ENCODE results near the gene GPATCH8. TPM values are rescaled to one million over a fixed set of nuclear protein-coding genes. Genes with fewer than 3 reads are reported as not detected.

GPATCH8 gene
- total RNA-seq, 4 donors from 2014 or later: 14.5 to 53.1 (median 31.2) TPM

DNA sequence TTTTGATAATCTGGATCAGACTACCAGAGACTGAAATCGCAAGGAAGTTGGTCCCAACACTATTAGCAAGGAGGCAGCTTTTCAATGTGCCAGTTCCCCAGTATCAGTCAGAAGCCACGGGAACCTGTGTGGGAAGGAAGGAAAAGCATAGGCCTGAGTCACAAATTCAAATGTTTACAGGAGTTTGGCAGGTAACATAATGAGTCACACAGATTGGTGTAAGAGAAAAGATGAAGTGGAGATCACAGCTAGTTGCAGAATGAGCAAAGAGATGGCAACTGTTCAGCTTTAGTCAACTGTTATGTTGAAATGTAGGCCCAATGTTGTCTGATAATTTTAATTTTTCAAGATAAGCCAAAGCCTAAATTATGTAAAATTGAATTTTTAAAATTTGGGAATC is 85.7 kb downstream of the GPATCH8 start:
- no peaks in the 10 kb centered on the region for H3K9me3 ChIP-seq
- H3K4me3 ChIP-seq: no peak overlapping the region
- WGBS, 2 donors (ENCODE audit: low coverage in 1 of 2): 78% methylated on average over 2 of the region's 2 CpGs; no CpG with 5 or more reads in 1 of the 2 donors
- intact Hi-C loops (cut with DNase I; ENCODE audit: low total_unique reads): no loop called here
- no peak for TF ChIP-seq POLR2AphosphoS5 (IDR thresholded peaks at IDR 0.05)
- peaks cover 0 to 33% (median 7%) of the 10 kb centered on the region in 4 donors for H3K36me3 ChIP-seq
- no peaks in the 10 kb centered on the region for H3K27me3 ChIP-seq
- no peaks in the 10 kb centered on the region for H3K4me1 ChIP-seq
- in situ Hi-C loops (cut with MboI; ENCODE audit: low pct_ligation_motif_present in 1 of 4, low pct_unique_long_range_greater_than_20kb in 1 of 4, low sequenced_read_pairs in 3 of 4): no loop called here
- DNase-seq: no peak
- H3K27ac ChIP-seq: no peak overlapping the region

DNA sequence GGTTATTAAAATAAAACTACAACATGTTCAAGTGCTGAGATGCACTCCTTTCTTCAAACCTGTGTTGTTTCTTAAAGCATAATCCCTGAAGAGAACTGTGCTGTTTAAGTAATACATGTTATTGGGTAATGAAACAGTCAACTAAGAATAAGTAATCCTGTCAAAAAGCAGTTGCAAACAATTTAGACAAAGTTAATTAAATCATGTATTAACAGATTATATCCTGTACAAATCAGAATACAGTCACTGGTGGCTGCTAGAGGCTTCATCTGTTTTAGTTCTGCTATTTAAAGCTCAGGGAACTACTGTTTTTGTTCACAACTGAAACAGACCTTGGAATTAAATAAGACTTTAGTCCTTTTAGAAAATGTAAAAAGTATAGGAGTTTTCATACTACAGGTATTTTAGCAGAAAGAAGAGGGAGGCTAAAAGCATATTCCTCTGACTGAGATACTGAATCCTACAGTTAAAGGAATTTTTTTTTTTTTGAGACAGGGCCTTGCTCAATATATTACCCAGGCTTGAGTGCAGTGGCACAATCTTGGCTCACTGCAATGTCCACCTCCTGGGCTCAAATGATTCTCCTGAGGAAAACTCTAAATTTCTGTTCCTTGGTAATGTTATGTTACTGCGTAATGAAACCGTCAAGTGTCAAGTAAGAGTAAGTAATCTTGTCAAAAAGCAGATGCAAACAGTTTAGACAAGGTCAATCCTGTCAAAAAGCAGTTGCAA is 86.5 kb downstream of the GPATCH8 start:
- Histone ChIP-seq H3K36me3 (peaks cover 0 to 32% (median 6%) of the 10 kb centered on the region in 4 donors), H3K4me3 (no peak overlapping the region), H3K27me3 (no peaks in the 10 kb centered on the region), H3K9me3 (no peaks in the 10 kb centered on the region), H3K4me1 (no peaks in the 10 kb centered on the region), H3K27ac (no peak overlapping the region)
- in situ Hi-C loops (cut with MboI; ENCODE audit: low pct_ligation_motif_present in 1 of 4, low pct_unique_long_range_greater_than_20kb in 1 of 4, low sequenced_read_pairs in 3 of 4) (no loop called here), intact Hi-C loops (cut with DNase I; ENCODE audit: low total_unique reads) (no loop called here)
- DNase-seq: no peak
- TF ChIP-seq, protein P1, sequence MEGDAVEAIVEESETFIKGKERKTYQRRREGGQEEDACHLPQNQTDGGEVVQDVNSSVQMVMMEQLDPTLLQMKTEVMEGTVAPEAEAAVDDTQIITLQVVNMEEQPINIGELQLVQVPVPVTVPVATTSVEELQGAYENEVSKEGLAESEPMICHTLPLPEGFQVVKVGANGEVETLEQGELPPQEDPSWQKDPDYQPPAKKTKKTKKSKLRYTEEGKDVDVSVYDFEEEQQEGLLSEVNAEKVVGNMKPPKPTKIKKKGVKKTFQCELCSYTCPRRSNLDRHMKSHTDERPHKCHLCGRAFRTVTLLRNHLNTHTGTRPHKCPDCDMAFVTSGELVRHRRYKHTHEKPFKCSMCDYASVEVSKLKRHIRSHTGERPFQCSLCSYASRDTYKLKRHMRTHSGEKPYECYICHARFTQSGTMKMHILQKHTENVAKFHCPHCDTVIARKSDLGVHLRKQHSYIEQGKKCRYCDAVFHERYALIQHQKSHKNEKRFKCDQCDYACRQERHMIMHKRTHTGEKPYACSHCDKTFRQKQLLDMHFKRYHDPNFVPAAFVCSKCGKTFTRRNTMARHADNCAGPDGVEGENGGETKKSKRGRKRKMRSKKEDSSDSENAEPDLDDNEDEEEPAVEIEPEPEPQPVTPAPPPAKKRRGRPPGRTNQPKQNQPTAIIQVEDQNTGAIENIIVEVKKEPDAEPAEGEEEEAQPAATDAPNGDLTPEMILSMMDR (IDR thresholded peaks at IDR 0.05): no peak
- no peak for TF ChIP-seq POLR2A (IDR thresholded peaks at IDR 0.05)
- no peak for TF ChIP-seq EP300 (IDR thresholded peaks at IDR 0.05; ENCODE audit: low read depth)
- no peak for TF ChIP-seq POLR2AphosphoS5 (IDR thresholded peaks at IDR 0.05)
- WGBS, 2 donors (ENCODE audit: low coverage in 1 of 2): 88 to 100% methylated on average over 2 of the region's 2 CpGs

DNA sequence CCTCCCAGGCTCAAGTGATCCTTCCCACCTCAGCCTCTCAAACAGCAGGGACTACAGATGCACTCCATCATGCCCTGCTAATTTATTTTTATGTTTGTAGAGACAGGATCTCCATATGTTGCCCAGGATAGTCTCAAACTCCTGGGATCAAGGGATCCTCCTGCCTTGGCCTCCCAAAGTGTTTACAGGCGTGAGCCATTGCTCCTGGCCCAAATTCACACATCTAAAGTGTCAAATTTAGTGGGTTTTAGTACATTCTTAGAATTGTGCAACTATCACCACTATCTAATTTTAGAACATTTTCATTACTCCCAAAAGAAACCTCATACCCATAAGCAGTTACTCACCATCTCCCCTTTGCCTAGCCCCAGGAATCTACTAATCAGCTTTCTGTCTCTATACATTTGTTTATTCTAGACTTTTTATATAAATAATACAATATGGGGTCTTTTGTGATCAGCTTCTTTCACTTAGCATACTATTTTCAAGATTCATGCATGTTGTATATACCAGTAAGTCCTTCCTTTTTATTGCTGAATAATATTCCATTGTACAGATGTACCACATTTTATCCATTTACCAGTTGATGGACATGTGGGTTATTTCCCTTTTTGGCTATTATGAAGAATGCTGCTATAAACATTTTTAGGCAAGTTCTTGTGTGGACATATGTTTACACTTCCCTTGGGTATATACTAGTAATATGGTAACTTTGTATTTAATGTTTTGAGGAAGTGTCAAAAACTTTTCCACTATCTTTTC is 88.6 kb downstream of the GPATCH8 start:
- in situ Hi-C loops (cut with MboI; ENCODE audit: low pct_ligation_motif_present in 1 of 4, low pct_unique_long_range_greater_than_20kb in 1 of 4, low sequenced_read_pairs in 3 of 4): no loop called here
- TF ChIP-seq, protein P1 (IDR thresholded peaks at IDR 0.05): no peak
- no peak for TF ChIP-seq POLR2A (IDR thresholded peaks at IDR 0.05)
- TF ChIP-seq POLR2AphosphoS5 (IDR thresholded peaks at IDR 0.05): no peak
- TF ChIP-seq EP300 (IDR thresholded peaks at IDR 0.05; ENCODE audit: low read depth): no peak
- DNase-seq: no peak
- 100% methylated on average over 1 of the region's 1 CpG for WGBS, 2 donors (ENCODE audit: low coverage in 1 of 2)
- no peak overlapping the region for H3K4me3 ChIP-seq
- H3K36me3 ChIP-seq: peaks cover 0 to 27% (median 4%) of the 10 kb centered on the region in 4 donors
- intact Hi-C loops (cut with DNase I; ENCODE audit: low total_unique reads): no loop called here
- no peaks in the 10 kb centered on the region for H3K9me3 ChIP-seq
- no peak overlapping the region for H3K27ac ChIP-seq
- H3K27me3 ChIP-seq: no peaks in the 10 kb centered on the region
- no peaks in the 10 kb centered on the region for H3K4me1 ChIP-seq

DNA sequence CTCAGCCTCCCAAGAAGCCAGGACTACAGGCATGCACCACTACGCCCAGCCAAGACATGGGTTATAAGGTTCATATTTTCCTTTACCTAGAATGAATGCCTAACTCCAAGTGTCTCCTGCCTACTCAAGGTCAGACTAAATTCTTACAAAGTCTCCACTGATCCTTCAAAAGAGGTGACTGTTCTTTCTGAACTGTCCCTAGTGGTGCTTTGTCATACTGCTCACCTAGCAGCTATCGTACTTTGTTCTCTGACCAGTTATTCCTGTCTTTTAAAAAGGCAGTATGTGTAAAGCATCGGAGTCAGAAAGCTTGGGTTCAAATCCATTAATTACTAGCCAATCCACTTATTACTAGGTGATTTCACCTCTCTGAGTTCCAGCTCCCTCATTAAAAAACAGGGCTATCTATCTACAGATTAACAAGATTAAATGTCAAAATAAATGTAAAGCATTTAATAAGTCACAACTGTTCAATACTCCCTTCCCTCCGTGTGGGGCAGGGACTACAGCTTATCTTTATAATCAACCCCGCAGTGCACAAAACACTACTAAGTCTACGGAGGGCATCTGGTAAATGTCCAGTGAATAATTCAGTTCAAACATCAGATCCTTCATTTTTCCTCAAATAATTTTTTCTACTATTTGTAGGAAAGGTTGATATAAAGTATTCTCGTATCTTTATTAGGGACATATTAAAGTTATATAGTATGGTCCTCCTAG is 93.7 kb downstream of the GPATCH8 start:
- WGBS, 2 donors (ENCODE audit: low coverage in 1 of 2): 77 to 82% methylated on average over 6 to 7 of the region's 7 CpGs
- no peak for TF ChIP-seq POLR2AphosphoS5 (IDR thresholded peaks at IDR 0.05)
- TF ChIP-seq EP300 (IDR thresholded peaks at IDR 0.05; ENCODE audit: low read depth): no peak
- TF ChIP-seq, protein P1 (IDR thresholded peaks at IDR 0.05): no peak
- no peak for TF ChIP-seq POLR2A (IDR thresholded peaks at IDR 0.05)
- no peaks in the 10 kb centered on the region for H3K9me3 ChIP-seq
- H3K27ac ChIP-seq: no peak overlapping the region
- in situ Hi-C loops (cut with MboI; ENCODE audit: low pct_ligation_motif_present in 1 of 4, low pct_unique_long_range_greater_than_20kb in 1 of 4, low sequenced_read_pairs in 3 of 4) (no loop called here), intact Hi-C loops (cut with DNase I; ENCODE audit: low total_unique reads) (no loop called here)
- H3K4me3 ChIP-seq: no peak overlapping the region
- no peaks in the 10 kb centered on the region for H3K27me3 ChIP-seq
- DNase-seq: no peak
- H3K36me3 ChIP-seq: peaks cover 0 to 9% (median 2%) of the 10 kb centered on the region in 4 donors
- no peaks in the 10 kb centered on the region for H3K4me1 ChIP-seq

All from transverse colon (tissue), 4 donors.